HG02885 (cell line): ENCODE data around the gene FNIP1.
"Not testable (repeated sequence)": the region's sequence is repeated elsewhere in the genome, so short reads cannot be mapped to it uniquely, and the experiment has no call there.

Source experiments
- ATAC-seq: cut with Tn5 transposase; IDR thresholded peaks from one replicate; pipeline ENCODE4 v1.9.1; 2021; ENCODE audit warnings: mild to moderate bottlenecking; ENCODE audit not compliant: unreplicated experiment, poor library complexity

FNIP1 gene

GRCh38 chr5:131756942-131757341 lies 39.9 kb downstream of the FNIP1 start:
- no peak for ATAC-seq

- ATAC-seq: no peak
Observed at GRCh38 chr5:131754363-131754762, 42.5 kb downstream of the FNIP1 start.

- no peak for ATAC-seq
Observed at GRCh38 chr5:131751506-131751905, 45.3 kb downstream of the FNIP1 start.

DNA sequence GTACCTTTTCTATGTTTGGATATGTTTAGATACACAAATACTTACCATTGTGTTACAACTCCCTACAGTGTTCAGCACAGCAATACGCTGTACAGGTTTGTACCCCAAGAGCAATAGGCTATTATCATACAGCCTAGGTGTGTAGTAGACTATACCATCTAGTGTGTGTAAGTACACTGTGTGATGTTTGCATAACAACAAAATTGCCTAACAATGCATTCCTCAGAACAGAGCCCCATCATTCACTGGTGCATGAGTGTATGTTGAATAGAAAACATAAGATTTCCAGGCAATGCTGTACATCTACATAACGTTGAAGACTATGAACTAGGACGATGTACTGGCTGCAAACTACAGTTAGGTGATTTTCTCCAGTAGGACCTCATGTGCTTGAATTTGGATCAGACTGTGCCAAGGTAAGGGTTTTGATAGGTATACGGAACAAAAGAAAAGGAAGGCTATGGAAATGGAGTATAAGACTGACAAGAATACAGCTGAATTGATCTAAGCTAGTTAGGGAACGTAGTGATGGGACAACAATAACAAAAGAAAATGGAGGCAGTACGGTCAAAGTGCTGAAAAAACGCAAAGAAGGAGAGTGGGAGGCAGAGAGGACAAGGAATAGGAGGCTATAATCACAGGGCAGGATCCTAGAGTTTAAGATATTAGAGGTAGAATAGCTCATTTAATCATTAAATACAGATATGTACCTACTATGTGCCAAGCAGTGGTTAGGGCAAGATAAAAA lies 46.9 kb downstream of the FNIP1 start:
- no peak for ATAC-seq

- ATAC-seq: no peak
Observed at GRCh38 chr5:131749138-131749537, 47.7 kb downstream of the FNIP1 start.

- peak; percentile 71 for ATAC-seq
Observed at GRCh38 chr5:131747180-131748105, 49.4 kb downstream of the FNIP1 start.

GRCh38 chr5:131746423-131746822 lies 50.4 kb downstream of the FNIP1 start:
- ATAC-seq: no peak

GRCh38 chr5:131745703-131746102 lies 51.1 kb downstream of the FNIP1 start:
- ATAC-seq: no peak

- no peak for ATAC-seq
Observed at GRCh38 chr5:131745155-131745554, 51.7 kb downstream of the FNIP1 start.

DNA sequence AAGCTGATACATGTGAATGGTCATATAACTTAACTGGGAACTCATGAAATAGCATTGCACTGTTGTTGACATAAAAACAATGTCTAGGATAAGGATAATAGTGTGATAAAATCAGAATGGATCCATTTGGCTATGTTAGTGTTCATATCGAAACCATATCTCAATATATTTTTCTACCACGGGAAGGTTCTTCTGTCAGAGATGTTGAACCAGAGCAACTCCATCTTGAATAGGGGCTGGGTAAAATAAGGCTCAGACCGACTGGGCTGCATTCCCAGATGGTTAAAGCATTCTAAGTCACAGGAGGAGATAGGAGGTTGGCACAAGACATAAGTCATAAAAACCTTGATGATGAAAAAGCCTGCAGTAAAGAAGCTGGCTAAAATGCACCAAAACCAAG lies 56.3 kb downstream of the FNIP1 start:
- no peak for ATAC-seq

- no peak for ATAC-seq
Observed at GRCh38 chr5:131735393-131735792, 61.4 kb downstream of the FNIP1 start.

GRCh38 chr5:131734939-131735338 lies 61.9 kb downstream of the FNIP1 start:
- not testable (repeated sequence) for ATAC-seq

DNA sequence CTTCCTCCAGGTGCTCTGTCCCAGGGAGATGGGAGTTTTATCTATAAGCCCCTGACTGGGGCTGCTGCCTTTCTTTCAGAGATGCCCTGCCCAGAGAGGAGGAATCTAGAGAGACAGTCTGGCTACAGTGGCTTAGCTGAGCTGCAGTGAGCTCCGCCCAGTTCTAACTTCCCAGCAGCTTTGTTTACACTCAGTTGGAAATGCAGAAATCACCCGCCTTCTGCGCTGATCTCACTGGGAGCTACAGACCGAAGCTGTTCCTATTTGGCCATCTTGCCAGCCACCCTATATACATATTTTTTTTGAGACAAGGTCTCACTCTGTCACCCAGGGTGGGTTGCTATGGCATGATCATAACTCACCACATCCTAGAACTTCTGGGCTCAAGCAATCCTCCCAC lies 67.5 kb downstream of the FNIP1 start:
- not testable (repeated sequence) for ATAC-seq

DNA sequence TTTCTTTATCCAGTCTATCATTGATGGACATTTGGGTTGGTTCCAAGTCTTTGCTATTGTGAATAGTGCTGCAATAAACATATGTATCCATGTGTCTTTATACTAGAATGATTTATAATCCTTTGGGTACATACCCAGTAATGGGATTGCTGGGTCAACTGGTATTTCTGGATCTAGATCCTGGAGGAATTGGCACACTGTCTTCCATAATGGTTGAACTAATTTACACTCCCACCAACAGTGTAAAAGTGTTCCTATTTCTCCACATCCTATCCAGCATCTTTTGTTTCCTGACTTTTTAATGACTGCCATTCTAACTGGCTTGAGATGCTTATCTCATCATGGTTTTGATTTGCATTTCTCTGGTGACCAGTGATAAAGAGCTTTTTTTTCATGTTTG lies 72.7 kb downstream of the FNIP1 start:
- ATAC-seq: not testable (repeated sequence)

- ATAC-seq: no peak
Observed at GRCh38 chr5:131720714-131721113, 76.1 kb downstream of the FNIP1 start.

GRCh38 chr5:131719564-131719963 lies 77.3 kb downstream of the FNIP1 start:
- no peak for ATAC-seq

- ATAC-seq: no peak
Observed at GRCh38 chr5:131718487-131719014, 78.3 kb downstream of the FNIP1 start.

GRCh38 chr5:131717164-131717563 lies 79.7 kb downstream of the FNIP1 start:
- not testable (repeated sequence) for ATAC-seq

DNA sequence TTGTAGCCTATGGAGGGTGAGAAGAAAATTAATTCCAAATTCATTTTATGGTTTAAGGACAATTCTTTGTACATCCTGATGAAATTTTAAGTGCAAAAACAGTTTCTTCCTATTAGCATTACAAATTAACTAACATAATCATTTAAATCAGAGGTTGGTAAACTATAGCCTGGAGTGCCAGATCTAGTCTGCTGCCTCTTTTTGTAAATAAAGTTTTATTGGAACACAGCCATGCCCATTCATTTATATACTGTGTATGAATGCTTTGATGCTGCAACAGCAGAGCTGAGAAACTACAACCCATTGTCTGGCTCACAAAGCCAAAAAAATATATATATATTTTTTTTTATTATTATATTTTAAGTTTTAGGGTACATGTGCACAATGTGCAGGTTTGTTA lies 80.2 kb downstream of the FNIP1 start:
- no peak for ATAC-seq

- no peak for ATAC-seq
Observed at GRCh38 chr5:131710391-131710790, 86.4 kb downstream of the FNIP1 start.

DNA sequence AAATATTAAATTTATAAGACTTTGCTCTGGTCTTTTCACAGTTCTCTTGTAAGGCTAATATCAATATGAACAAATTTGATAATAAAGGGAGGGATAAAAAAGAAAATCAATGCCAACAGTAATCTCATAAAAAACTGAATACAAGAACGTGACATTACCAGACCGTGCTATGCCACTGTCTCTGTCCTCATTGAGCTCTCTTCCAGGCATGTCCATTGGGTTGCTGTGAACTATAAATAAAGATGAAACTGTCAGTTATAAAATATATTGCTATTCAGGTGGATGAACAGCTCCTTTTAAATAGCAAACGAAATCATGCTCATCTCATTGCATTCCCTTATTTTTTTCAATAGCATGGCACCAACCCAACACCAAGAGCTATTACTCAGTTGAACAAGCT lies 87.8 kb downstream of the FNIP1 start:
- no peak for ATAC-seq
